ENCODE results near the gene PCGF2.

Gene PCGF2

DNA sequence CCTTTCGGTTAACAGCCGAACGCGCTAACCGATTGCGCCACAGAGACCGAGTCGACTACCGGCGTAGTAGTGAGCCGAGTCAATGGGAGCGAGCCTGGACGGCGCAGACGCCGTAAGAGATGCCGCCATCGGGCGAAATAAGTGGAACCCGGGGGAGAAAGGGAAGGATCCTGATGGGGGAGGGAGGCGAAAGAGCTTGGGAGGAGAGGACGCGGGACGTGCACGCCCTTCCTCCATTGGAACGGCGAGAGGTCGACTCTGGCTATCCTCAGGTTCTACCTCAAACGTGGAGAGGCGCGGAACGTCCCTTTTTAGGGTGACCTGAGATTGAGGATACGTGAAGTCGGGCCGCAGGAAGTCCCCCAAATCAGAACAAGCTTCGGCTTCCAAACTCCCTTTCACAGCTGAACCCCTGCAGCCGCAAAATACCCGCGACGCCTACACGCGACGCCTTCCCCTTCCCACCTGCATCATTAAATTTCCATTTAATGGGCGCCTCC is 3.7 kb upstream of the PCGF2 start:
- no peak for DNase-seq (ENCODE audit: low read depth)

DNA sequence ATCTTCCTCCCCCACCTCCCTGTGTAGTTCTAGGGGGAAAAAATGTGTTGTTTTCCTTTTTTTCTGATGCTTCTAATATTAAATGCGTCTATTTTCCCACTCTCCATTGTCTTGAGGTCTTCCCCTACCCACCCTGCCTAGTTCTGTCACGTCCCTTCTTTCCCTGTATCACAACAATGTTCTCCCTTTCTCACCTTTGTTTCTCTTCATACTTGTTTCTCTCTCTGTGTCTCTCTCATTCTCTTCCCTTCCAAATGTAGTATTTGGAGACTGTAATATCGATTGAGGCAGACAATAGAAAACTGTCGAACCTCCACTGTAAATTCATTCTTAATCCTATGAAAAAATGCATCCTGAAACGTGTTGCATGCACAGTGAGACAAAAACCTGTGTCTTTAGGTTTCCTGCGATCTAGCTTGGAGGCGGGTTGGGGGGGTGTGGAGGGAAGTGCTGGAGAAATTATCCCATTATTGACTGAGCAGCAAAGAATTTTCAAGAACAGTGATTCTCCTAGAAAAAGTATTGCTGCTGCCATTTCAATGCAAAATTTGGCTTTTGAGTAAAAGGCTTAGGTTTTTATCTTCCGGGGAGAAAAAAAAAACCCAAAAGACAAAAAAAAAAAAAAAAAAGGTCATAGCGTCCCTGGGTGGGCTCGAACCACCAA is 3.1 kb upstream of the PCGF2 start:
- TF ChIP-seq, protein P1, sequence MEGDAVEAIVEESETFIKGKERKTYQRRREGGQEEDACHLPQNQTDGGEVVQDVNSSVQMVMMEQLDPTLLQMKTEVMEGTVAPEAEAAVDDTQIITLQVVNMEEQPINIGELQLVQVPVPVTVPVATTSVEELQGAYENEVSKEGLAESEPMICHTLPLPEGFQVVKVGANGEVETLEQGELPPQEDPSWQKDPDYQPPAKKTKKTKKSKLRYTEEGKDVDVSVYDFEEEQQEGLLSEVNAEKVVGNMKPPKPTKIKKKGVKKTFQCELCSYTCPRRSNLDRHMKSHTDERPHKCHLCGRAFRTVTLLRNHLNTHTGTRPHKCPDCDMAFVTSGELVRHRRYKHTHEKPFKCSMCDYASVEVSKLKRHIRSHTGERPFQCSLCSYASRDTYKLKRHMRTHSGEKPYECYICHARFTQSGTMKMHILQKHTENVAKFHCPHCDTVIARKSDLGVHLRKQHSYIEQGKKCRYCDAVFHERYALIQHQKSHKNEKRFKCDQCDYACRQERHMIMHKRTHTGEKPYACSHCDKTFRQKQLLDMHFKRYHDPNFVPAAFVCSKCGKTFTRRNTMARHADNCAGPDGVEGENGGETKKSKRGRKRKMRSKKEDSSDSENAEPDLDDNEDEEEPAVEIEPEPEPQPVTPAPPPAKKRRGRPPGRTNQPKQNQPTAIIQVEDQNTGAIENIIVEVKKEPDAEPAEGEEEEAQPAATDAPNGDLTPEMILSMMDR (IDR thresholded peaks at IDR 0.05; ENCODE audit: low read depth, low read length, missing control alignments), result no peak
- no peak for DNase-seq (ENCODE audit: low read depth)
- peak overlapping the region; percentile 86 for H3K4me3 ChIP-seq (ENCODE audit: low read depth, low read length)

More for the DNA sequence above, 3.7 kb upstream of the PCGF2 start:
- TF ChIP-seq, protein P1 (IDR thresholded peaks at IDR 0.05; ENCODE audit: low read depth, low read length, missing control alignments), result no peak
- peak overlapping the region; percentile 86 for H3K4me3 ChIP-seq (ENCODE audit: low read depth, low read length)

DNA sequence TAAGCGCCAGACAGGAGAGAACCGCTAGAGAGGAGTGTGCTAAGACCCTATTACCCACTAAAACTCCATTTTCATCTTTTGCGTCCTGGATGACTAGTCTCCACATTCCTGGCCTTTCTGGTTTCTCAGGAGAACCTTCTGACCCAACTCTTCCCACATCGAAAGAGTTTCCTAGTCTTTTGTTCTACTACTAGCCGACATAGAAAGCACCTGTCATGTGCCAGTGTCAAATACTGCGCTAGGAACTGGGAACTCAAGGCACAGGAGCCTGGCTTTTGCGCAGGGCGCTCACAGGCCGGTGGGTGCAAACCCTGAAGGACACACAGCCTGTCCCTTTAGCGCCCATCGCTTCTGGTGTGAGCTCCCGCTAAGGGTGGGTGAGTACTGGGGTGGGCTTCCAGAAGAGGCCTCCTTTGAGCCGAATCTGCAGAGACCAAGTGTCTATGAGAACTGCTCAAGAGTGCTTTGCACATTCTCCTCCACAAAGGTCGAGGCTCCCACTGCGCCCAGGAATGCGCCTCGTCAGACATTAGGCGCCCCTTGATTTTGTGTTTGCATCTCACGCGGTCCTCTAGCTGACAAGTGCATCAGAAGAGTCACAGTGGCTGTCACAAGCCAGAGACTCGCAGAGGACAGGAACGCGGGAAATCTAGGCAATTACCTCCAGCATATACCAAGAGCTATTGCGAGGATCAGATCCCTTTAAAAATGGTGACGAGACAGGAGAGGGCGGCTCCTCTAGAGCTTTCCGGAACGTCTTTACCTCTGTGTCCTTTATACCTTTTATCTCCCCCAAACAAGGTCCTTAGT is 2.4 kb upstream of the PCGF2 start:
- TF ChIP-seq, protein P1 (IDR thresholded peaks at IDR 0.05; ENCODE audit: low read depth, low read length, missing control alignments), result no peak
- DNase-seq (ENCODE audit: low read depth), result no peak
- peak overlapping the region; percentile 86 for H3K4me3 ChIP-seq (ENCODE audit: low read depth, low read length)

DNA sequence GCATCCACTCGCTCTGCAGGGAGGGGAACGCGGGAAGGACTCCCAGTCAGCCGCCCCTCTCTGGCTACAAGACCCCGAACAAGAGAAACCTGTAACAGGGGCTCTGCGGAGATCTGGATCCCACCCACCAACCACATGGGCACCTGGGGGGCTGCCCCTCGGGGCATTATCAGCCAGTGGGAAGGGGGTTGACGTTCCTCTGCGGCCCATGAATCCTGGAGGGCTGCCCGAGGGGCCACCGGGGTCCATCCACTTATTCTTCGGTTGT is 1.8 kb upstream of the PCGF2 start:
- H3K4me3 ChIP-seq (ENCODE audit: low read depth, low read length), result peak overlapping the region; percentile 70
- TF ChIP-seq, protein P1 (IDR thresholded peaks at IDR 0.05; ENCODE audit: low read depth, low read length, missing control alignments), result no peak
- no peak for DNase-seq (ENCODE audit: low read depth)

DNA sequence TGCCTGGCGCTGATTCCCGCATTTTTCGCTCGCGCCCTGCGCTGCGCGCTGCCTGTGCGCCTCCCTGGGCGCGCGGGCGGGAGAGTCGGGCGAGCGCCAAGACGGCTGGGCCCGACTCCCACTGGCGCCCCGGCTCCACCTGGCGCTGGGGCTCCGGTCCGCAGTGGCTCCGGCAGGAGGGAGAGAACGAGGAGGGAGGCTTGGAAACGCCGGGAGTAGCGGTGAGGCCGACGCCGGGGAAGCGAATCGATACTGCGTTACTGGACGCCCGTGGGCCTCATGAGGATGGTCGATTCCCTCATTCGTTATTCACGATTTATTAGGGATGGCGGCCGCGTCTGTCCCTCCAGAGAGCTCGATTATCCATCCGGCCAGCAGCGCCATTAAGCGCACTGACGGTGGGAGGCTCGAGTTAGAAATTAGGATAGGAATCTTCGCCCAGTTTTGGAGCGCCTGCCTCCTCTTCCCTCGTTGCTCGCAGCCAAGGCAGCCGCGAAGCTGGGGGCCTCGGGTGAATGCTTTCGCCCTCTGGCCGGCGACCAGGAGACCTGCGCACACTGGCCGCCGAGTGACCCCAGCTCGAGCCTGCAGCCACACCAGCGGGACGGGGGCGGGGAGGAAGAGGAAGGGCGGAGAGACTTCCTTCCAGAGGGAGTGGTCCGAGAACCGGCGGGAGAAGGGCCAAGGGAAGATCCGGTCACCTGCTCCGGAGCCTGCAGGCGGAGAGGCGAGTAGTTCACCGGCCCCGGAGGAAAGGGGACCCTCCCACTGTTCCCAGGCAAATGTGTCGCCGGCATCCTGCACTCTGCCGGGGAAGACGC is 1.3 kb upstream of the PCGF2 start:
- no peak for DNase-seq (ENCODE audit: low read depth)
- TF ChIP-seq, protein P1 (IDR thresholded peaks at IDR 0.05; ENCODE audit: low read depth, low read length, missing control alignments), result no peak
- peak overlapping the region; percentile 70 for H3K4me3 ChIP-seq (ENCODE audit: low read depth, low read length)

DNA sequence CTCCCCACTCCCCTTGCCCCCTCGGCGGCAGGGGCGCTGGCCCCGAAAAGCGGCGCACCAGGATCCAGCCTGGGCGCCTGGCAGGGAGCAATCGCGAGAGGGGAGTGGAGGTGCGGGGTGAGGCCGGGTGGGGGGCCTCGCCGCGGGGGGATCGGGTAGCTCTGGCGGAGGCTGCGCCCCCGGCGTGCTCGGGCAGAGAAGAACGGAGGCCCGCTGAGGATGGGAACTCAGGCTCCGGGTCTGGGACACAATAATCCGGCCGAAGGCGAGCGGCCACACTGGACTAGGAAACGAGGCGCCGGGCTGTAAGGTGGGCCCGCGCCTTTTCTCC is 721 bp upstream of the PCGF2 start:
- TF ChIP-seq, protein P1 (IDR thresholded peaks at IDR 0.05; ENCODE audit: low read depth, low read length, missing control alignments), result no peak
- H3K4me3 ChIP-seq (ENCODE audit: low read depth, low read length), result peak overlapping the region; percentile 70
- DNase-seq (ENCODE audit: low read depth), result no peak
